NT2/D1 (cell line): ENCODE data around the gene PANK3.

Source experiments
- SUZ12 ChIP-seq: IDR thresholded peaks from 2 replicates; pipeline ENCODE4 v1.6.1; 2011; ENCODE audit not compliant: insufficient read length, insufficient read depth; ENCODE audit errors: extremely low read depth
- YY1 ChIP-seq: IDR thresholded peaks from 2 replicates; pipeline ENCODE4 v1.6.1; 2011; ENCODE audit not compliant: insufficient read length, insufficient read depth
- ZNF274 ChIP-seq: IDR thresholded peaks from 2 replicates; pipeline ENCODE4 v1.6.1; 2011; ENCODE audit warnings: mild to moderate bottlenecking, low read depth, low read length

- TF ChIP-seq ZNF274 (no peak), SUZ12 (no peak), YY1 (no peak)
Observed at GRCh38 chr5:168568738-168569137, 10.4 kb downstream of the PANK3 start.
